Left lung (tissue), 10 donors: Measurements from ENCODE around the gene KLC1. TPM values are rescaled to one million over a fixed set of nuclear protein-coding genes. Genes with fewer than 3 reads are reported as not detected.

Experiments
- ATAC-seq: fragments of 200-7000 bp; cut with Tn5 transposase; one replicate; pipeline ENCODE4 v1.9.1; 2020; ENCODE audit warnings: moderate library complexity
- DNase-seq, 4 donors: peaks; one replicate each; pipeline ENCODE4 v3.0.0-alpha.2; 2013 to 2020
- H3K27ac ChIP-seq, 2 donors: fragments of 200-600 bp; sonication (generic) in 1 of 2; one replicate each; pipeline versions ENCODE4 v1.5.0 to v1.8.0; 2020 to 2021
- H3K27me3 ChIP-seq, 2 donors: fragments of 200-600 bp; sonication (generic) in 1 of 2; one replicate each; pipeline versions ENCODE4 v1.5.0 to v1.8.0; 2020 to 2021
- H3K36me3 ChIP-seq, 2 donors: fragments of 200-600 bp; sonication (generic) in 1 of 2; one replicate each; pipeline versions ENCODE4 v1.5.0 to v1.8.0; 2020 to 2021
- H3K4me1 ChIP-seq, 2 donors: fragments of 200-600 bp; one replicate each; pipeline ENCODE4 v1.8.0; 2021
- H3K4me3 ChIP-seq, 2 donors: fragments of 200-600 bp; sonication (generic) in 1 of 2; one replicate each; pipeline versions ENCODE4 v1.5.0 to v1.8.0; 2020 to 2021; ENCODE audit warnings: mild to moderate bottlenecking in 1 of 2
- H3K9me3 ChIP-seq, 2 donors: fragments of 200-600 bp; sonication (generic) in 1 of 2; one replicate each; pipeline versions ENCODE4 v1.5.0 to v1.8.0; 2020 to 2021
- intact Hi-C, 2 donors: fragments of 100-400 bp; cut with DNase I; formaldehyde crosslinking; loops; one replicate each; pipeline versions ENCODE4 v1.11.2 to v1.14.2; 2022
- polyA plus RNA-seq, 6 donors: library from polyadenylated mRNA; unstranded; fragments of 120-200 nt; gene quantifications; one replicate each; pipeline ENCODE4 v1.2.1, GENCODE V29; 2013; ENCODE audit not compliant: insufficient read length in 6 of 6
- total RNA-seq, 2 donors: library from RNA; stranded (reverse); fragmentation: NEBNext Ultra II Directional; extraction: Animal tissue kit (Norgen Biotek cat#: 25700); gene quantifications; one replicate each; pipeline ENCODE4 v1.2.1, GENCODE V29; 2021
- TF ChIP-seq, protein P1 (sequence below), 2 donors: fragments of 200-600 bp; sonication (generic) in 1 of 2; IDR thresholded peaks; one replicate each; pipeline versions ENCODE4 v1.5.0 to v1.8.0; 2021; ENCODE audit warnings: antibody characterized with exemption in 2 of 2
- donor health status: DM: no; HTN: yes; CAD: no.
- donor health status: DM: no; HTN: no; CAD: no.

KLC1 gene
- total and polyA plus RNA-seq, 8 donors, result 126 to 185 (median 156) TPM

DNA sequence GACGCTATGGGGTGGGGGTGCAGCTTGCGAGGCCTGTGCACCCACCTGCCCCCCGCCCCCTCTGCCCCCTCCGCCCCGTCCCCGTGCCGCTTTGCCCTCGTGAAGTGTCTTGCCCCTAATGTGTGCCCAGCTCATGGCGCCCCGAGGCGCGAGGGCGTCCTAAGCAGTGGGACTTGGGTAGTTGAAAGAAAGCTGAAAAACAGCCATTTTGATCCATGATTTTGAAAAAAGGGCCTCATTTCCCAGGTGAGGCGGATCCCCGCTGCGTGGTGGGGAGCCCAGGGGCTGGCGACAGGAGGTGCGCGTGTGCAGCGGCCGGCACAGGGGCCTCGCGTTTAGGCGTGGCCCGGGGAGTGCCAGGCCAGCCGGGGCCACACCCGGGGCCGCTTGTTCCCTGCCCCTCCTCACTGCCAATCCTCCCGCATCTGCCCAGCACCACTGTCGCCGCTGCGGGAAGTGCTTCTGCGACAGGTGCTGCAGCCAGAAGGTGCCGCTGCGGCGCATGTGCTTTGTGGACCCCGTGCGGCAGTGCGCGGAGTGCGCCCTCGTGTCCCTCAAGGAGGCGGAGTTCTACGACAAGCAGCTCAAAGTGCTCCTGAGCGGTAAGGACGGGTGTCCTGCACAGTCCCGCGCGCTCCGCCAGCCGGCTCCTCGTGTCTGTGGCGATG lies 98.4 kb downstream of the KLC1 start:
- TF ChIP-seq, protein P1, sequence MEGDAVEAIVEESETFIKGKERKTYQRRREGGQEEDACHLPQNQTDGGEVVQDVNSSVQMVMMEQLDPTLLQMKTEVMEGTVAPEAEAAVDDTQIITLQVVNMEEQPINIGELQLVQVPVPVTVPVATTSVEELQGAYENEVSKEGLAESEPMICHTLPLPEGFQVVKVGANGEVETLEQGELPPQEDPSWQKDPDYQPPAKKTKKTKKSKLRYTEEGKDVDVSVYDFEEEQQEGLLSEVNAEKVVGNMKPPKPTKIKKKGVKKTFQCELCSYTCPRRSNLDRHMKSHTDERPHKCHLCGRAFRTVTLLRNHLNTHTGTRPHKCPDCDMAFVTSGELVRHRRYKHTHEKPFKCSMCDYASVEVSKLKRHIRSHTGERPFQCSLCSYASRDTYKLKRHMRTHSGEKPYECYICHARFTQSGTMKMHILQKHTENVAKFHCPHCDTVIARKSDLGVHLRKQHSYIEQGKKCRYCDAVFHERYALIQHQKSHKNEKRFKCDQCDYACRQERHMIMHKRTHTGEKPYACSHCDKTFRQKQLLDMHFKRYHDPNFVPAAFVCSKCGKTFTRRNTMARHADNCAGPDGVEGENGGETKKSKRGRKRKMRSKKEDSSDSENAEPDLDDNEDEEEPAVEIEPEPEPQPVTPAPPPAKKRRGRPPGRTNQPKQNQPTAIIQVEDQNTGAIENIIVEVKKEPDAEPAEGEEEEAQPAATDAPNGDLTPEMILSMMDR (IDR thresholded peaks at IDR 0.05), result no peak
- H3K27ac ChIP-seq, result no peak overlapping the region
- H3K27me3 ChIP-seq, result no peaks in the 10 kb centered on the region
- peaks cover 10 to 20% of the 10 kb centered on the region in 2 donors for H3K4me1 ChIP-seq
- H3K9me3 ChIP-seq, result no peaks in the 10 kb centered on the region
- DNase-seq (peak in 3 of 4 donors; percentile 60 to 85 (median 70)), ATAC-seq (peak; percentile 81)
- peaks cover 0 to 61% of the 10 kb centered on the region in 2 donors for H3K36me3 ChIP-seq
- no peak overlapping the region for H3K4me3 ChIP-seq
- intact Hi-C loops, result no loop called here

DNA sequence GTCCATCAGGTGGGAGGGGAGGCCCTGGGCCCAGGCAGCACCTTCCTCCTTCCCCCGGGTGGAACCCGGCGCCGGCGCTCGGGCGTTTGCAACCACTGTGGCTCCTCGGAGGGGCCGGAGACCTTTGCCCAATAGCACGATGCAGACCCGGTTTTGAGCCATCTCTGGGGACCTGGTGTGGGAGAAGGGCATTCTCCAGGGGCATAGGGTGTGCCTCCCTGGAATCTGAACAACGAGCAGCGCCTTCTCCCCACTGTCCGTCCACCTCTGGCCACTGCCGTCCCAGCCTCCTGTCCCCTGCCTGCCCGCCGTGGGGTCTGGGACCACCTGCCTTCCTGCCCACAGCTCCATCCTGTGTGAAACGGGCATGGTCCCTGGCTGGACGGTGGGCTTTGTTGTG lies 99.1 kb downstream of the KLC1 start:
- Histone ChIP-seq H3K27ac (no peak overlapping the region), H3K36me3 (peaks cover 0 to 68% of the 10 kb centered on the region in 2 donors), H3K4me3 (no peak overlapping the region), H3K4me1 (peaks cover 10 to 18% of the 10 kb centered on the region in 2 donors), H3K27me3 (no peaks in the 10 kb centered on the region), H3K9me3 (no peaks in the 10 kb centered on the region)
- ATAC-seq, result no peak
- TF ChIP-seq, protein P1 (IDR thresholded peaks at IDR 0.05), result no peak
- intact Hi-C loops, result no loop called here
- peak in 1 of 4 donors; percentile 71 for DNase-seq

DNA sequence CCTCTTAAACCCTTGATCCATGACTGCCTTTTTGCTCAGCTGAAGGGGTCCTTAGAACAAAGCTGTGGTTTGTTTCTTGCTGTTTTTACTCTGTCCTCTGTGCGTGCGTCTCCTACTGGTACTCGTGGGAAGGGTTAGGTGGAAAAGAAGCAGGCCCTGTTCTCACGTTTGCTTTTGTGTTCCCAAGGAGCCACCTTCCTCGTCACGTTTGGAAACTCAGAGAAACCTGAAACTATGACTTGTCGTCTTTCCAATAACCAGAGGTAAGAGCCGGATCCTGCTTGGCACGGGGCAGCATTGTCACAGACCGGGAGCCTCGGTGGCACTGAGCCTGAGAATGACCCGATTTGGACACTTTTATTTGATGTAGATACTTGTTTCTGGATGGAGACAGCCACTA lies 99.7 kb downstream of the KLC1 start:
- Histone ChIP-seq H3K27me3 (no peaks in the 10 kb centered on the region), H3K4me1 (peaks cover 8 to 12% of the 10 kb centered on the region in 2 donors), H3K36me3 (peaks cover 0 to 73% of the 10 kb centered on the region in 2 donors), H3K27ac (no peak overlapping the region), H3K4me3 (no peak overlapping the region), H3K9me3 (no peaks in the 10 kb centered on the region)
- TF ChIP-seq, protein P1 (IDR thresholded peaks at IDR 0.05), result no peak
- ATAC-seq (peak; percentile 23), DNase-seq (no peak)
- intact Hi-C loops, result no loop called here

DNA sequence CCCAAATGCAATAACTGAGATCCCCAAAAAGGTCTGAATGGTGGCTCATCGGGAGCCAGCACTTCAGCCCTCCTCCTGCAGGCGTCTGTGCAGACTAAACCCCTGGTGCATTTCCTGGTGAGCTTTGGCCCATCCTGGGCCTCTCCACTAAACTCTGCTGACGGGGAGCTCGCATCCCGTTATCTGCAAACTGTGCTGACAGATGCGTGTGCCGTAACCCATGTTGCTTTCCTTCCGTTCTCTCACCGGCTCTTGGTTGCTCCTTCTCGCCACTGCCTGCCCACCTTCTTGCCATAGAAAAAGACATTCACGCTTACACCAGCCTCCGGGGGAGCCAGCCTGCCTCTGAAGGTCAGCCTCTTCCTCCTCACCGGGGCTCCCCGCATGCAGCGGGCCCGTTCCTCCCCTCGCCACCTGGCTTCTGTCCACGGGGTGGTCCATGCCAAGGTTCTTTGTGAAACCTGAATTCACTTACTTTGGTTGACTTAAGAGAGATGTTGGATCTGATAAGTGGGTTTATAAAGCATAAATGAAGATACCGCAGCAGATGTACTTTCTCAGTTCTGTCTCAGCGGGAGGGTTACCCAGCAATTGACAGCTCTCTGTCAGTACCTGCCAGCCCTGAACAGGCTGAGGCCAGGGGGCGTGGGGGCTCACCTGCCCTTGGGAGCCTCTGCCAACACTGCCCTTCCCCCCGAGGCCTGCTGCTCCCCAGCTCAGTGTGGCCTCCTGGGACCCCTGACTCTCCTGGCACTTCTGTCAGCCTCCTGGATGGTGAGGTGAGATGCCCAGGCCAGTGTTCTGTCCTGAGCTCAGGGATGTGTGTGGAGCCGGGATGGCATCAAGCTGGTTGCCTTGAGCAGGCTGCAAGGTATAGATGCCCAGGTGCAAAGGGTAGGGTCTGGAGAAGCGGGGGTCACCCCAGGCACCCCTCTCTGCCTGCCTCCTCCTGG lies 100.8 kb downstream of the KLC1 start:
- DNase-seq (peak in 1 of 4 donors; percentile 58), ATAC-seq (no peak)
- H3K36me3 ChIP-seq, result peaks cover 0 to 82% of the 10 kb centered on the region in 2 donors
- H3K9me3 ChIP-seq, result no peaks in the 10 kb centered on the region
- intact Hi-C loops, result no loop called here
- no peak overlapping the region for H3K27ac ChIP-seq
- H3K27me3 ChIP-seq, result no peaks in the 10 kb centered on the region
- H3K4me3 ChIP-seq, result no peak overlapping the region
- peaks cover 0 to 6% of the 10 kb centered on the region in 2 donors for H3K4me1 ChIP-seq
- TF ChIP-seq, protein P1 (IDR thresholded peaks at IDR 0.05), result no peak
